ENCODE results near the gene ATP5F1E. TPM values are rescaled to one million over a fixed set of nuclear protein-coding genes. Genes with fewer than 3 reads are reported as not detected.

The ATP5F1E gene
- total RNA-seq, 2 donors from 2014 or later: 16.2 to 16.6 TPM

- ATAC-seq (no peak), DNase-seq (no peak)
- Histone ChIP-seq H3K27ac (no peak overlapping the region), H3K4me3 (no peak overlapping the region), H3K27me3 (no peaks in the 10 kb centered on the region), H3K9me3 (no peaks in the 10 kb centered on the region), H3K36me3 (replicated peaks in 1 of 2; ENCODE audit: insufficient read depth in 1 of 2, low read depth in 2 of 2) (peaks cover 0 to 12% of the 10 kb centered on the region in 2 donors), H3K4me1 (peaks cover 43% of the 10 kb centered on the region)
- TF ChIP-seq CTCF (IDR thresholded peaks at IDR 0.05): no peak
- TF ChIP-seq POLR2A (IDR thresholded peaks at IDR 0.05): no peak
- intact Hi-C loops (cut with DNase I): no loop called here
- WGBS, 2 donors: 91 to 92% methylated on average over 5 of the region's 5 CpGs
Observed at GRCh38 chr20:59026904-59027740, 5.0 kb downstream of the ATP5F1E start.

GRCh38 chr20:59025511-59025910 is 6.6 kb downstream of the ATP5F1E start:
- DNase-seq (no peak), ATAC-seq (no peak)
- intact Hi-C loops (cut with DNase I): no loop called here
- WGBS, 2 donors: 93 to 94% methylated on average over 4 of the region's 4 CpGs
- H3K27ac ChIP-seq: no peak overlapping the region
- peaks cover 0 to 12% of the 10 kb centered on the region in 2 donors for H3K36me3 ChIP-seq (replicated peaks in 1 of 2; ENCODE audit: insufficient read depth in 1 of 2, low read depth in 2 of 2)
- no peak overlapping the region for H3K4me3 ChIP-seq
- H3K4me1 ChIP-seq: peaks cover 34% of the 10 kb centered on the region
- H3K9me3 ChIP-seq: no peaks in the 10 kb centered on the region
- H3K27me3 ChIP-seq: no peaks in the 10 kb centered on the region
- TF ChIP-seq POLR2A (IDR thresholded peaks at IDR 0.05) (no peak), CTCF (IDR thresholded peaks at IDR 0.05) (no peak)

- Histone ChIP-seq H3K4me1 (peaks cover 32% of the 10 kb centered on the region), H3K9me3 (no peaks in the 10 kb centered on the region), H3K27ac (no peak overlapping the region), H3K36me3 (replicated peaks in 1 of 2; ENCODE audit: insufficient read depth in 1 of 2, low read depth in 2 of 2) (peaks cover 0 to 10% of the 10 kb centered on the region in 2 donors), H3K27me3 (no peaks in the 10 kb centered on the region), H3K4me3 (no peak overlapping the region)
- DNase-seq (no peak), ATAC-seq (no peak)
- WGBS, 2 donors: 41 to 63% methylated on average over 2 of the region's 2 CpGs
- no peak for TF ChIP-seq POLR2A (IDR thresholded peaks at IDR 0.05)
- no peak for TF ChIP-seq CTCF (IDR thresholded peaks at IDR 0.05)
- intact Hi-C loops (cut with DNase I): no loop called here
Observed at GRCh38 chr20:59025086-59025485, 7.0 kb downstream of the ATP5F1E start.

GRCh38 chr20:59024111-59024530 is 8.0 kb downstream of the ATP5F1E start:
- no peak for ATAC-seq
- Histone ChIP-seq H3K36me3 (replicated peaks in 1 of 2; ENCODE audit: insufficient read depth in 1 of 2, low read depth in 2 of 2) (peaks cover 0 to 5% of the 10 kb centered on the region in 2 donors), H3K4me1 (peaks cover 23% of the 10 kb centered on the region), H3K9me3 (no peaks in the 10 kb centered on the region), H3K27me3 (no peaks in the 10 kb centered on the region), H3K4me3 (no peak overlapping the region), H3K27ac (no peak overlapping the region)
- intact Hi-C loops (cut with DNase I): no loop called here
- TF ChIP-seq CTCF (IDR thresholded peaks at IDR 0.05): no peak
- no peak for TF ChIP-seq POLR2A (IDR thresholded peaks at IDR 0.05)
- 91 to 97% methylated on average over 23 to 24 of the region's 24 CpGs for WGBS, 2 donors
- no peak for DNase-seq

GRCh38 chr20:59023616-59024015 is 8.5 kb downstream of the ATP5F1E start:
- Histone ChIP-seq H3K27ac (no peak overlapping the region), H3K4me1 (peaks cover 18% of the 10 kb centered on the region), H3K27me3 (no peaks in the 10 kb centered on the region), H3K9me3 (no peaks in the 10 kb centered on the region), H3K4me3 (no peak overlapping the region), H3K36me3 (replicated peaks in 1 of 2; ENCODE audit: insufficient read depth in 1 of 2, low read depth in 2 of 2) (peaks cover 0 to 5% of the 10 kb centered on the region in 2 donors)
- ATAC-seq (no peak), DNase-seq (no peak)
- TF ChIP-seq POLR2A (IDR thresholded peaks at IDR 0.05) (no peak), CTCF (IDR thresholded peaks at IDR 0.05) (no peak)
- intact Hi-C loops (cut with DNase I): no loop called here
- 91 to 93% methylated on average over 12 to 13 of the region's 13 CpGs for WGBS, 2 donors
